Hindlimb muscle (tissue), 1 donor: Measurements from ENCODE around the gene RFX6. TPM values are rescaled to one million over a fixed set of nuclear protein-coding genes. Genes with fewer than 3 reads are reported as not detected.
A peak's percentile ranks its signal among the peaks of the same experiment; 100 is the strongest.
"Not testable (repeated sequence)": the region's sequence is repeated elsewhere in the genome, so short reads cannot be mapped to it uniquely, and the experiment has no call there.

ENCODE experiments used
- DNase-seq: peaks from one replicate; pipeline ENCODE4 v3.0.0-alpha.2; 2013
- polyA plus RNA-seq: library from polyadenylated mRNA; unstranded; fragments of 120-200 nt; gene quantifications from one replicate; pipeline ENCODE4 v1.2.1, GENCODE V29; 2013; ENCODE audit not compliant: insufficient read length

RFX6 gene, protein sequence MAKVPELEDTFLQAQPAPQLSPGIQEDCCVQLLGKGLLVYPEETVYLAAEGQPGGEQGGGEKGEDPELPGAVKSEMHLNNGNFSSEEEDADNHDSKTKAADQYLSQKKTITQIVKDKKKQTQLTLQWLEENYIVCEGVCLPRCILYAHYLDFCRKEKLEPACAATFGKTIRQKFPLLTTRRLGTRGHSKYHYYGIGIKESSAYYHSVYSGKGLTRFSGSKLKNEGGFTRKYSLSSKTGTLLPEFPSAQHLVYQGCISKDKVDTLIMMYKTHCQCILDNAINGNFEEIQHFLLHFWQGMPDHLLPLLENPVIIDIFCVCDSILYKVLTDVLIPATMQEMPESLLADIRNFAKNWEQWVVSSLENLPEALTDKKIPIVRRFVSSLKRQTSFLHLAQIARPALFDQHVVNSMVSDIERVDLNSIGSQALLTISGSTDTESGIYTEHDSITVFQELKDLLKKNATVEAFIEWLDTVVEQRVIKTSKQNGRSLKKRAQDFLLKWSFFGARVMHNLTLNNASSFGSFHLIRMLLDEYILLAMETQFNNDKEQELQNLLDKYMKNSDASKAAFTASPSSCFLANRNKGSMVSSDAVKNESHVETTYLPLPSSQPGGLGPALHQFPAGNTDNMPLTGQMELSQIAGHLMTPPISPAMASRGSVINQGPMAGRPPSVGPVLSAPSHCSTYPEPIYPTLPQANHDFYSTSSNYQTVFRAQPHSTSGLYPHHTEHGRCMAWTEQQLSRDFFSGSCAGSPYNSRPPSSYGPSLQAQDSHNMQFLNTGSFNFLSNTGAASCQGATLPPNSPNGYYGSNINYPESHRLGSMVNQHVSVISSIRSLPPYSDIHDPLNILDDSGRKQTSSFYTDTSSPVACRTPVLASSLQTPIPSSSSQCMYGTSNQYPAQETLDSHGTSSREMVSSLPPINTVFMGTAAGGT
- not detected for polyA plus RNA-seq

DNA sequence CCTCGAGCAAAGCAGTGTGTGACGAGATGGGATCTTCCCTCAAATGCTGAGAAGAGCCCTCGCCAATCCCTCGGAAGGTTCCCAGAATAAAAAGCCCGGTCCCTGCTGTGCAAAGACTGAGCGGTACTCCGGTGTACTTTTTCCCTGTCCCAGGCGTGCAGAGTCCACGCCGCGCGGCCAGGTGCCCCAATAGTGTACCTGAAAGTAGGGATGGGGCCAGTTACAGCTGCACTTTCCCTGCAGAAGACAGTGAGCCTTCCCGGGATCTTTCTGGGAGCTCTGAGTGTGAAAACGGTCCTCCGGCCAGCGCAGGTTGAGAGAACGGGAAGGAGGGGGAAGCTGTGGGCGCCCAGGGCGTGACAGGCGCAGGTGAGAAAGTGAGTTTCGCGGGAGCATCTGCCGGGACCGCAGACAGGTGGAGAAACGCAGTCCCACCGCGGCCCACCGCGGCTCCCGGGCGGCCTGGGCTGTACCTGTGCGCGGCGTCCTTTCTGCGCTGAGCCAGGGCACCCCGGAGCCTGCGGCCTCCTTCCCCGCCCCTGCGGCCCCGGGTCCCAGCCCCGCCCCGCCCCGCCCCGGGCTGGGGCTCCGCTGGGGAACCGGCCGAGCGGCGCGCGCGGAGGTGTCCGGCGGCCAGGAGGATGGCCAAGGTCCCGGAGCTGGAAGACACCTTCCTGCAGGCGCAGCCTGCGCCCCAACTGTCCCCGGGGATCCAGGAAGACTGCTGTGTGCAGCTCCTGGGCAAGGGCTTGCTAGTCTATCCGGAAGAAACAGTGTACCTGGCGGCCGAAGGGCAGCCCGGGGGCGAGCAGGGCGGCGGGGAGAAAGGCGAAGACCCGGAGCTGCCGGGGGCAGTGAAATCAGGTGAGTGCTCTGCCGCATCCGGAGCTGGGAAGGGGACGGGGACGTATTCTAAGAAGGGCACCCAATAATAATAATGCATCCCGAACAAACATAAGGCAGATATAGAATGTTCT is at the start of gene RFX6:
Gene RFX6, plus strand, starts transcription at position 608 of the 977 bp plus-strand sequence. Its CDS starts 34 bp downstream, at position 642.
- DNase-seq: no peak

DNA sequence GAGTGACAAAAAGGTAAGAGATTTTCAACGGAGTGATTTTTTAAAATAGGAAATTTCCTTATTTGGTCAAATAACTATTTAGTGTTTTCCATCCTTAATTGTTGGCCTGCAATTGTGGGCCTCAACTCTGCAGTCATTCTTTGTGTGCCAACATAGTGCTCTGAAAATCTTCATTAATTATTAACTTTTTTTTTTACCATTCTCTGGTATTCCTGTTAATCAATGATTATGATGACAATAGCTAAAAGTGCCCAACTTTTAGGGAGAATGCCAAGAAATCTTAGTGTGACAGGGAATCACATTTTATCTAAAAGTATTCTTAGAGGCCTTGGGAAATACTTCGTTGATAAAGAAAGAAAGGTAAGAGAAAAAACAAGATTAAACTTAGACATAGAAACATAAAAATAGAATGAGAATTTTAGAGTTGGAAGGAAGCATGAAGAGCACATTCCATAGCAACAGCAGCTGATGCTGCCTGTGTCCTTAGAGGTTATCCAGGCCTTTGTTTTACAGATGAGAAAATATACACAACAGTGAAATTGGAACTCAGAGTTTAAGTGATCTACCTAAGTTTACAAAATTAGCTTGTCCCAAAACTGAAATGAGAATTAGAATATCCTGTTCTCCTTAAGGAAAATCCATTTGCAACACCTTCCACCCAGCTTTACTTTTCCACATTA is 49.3 kb upstream of the RFX6 start:
- no peak for DNase-seq

DNA sequence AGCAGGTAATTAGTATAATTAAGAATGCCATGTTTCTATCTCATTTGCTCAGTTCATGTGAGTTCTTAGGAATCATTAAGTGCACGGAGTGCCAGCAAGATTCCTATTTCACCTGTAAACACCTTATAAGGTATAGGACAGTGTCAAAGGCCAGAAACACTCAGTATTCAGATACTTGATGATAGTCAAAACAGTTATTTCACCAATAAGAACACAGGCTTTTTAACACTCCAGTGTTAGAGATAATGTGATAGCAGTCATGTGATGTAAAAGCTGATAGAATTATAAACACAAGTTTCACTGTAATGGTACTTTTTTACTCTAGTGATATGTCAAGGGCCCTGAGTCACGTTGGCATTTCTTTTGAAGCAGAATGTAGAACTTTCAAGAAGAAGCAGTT is 48.1 kb upstream of the RFX6 start, which contains the start of gene GPRC6A:
Gene GPRC6A, minus strand, starts transcription at position 101 of the 400 bp plus-strand sequence. Its CDS starts 70 bp downstream, at position 31.
- no peak for DNase-seq

DNA sequence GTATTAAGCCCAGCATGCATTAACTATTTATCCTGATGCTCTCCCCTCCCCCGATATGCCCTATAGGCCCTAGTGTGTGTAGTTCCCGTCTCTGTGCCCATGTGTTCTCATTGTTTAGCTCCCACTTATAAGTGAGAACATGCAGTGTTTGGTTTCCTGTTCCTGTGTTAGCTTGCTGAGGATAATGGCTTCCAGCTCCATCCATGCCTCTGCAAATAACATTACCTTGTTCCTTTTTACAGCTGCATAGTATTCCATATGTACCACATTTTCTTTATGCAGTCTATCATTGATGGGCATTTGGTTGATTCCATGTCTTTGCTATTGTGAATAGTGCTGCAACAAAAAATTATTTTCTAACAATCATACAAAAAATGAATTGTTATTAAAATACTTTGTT is 42.5 kb upstream of the RFX6 start:
- DNase-seq: not testable (repeated sequence)

DNA sequence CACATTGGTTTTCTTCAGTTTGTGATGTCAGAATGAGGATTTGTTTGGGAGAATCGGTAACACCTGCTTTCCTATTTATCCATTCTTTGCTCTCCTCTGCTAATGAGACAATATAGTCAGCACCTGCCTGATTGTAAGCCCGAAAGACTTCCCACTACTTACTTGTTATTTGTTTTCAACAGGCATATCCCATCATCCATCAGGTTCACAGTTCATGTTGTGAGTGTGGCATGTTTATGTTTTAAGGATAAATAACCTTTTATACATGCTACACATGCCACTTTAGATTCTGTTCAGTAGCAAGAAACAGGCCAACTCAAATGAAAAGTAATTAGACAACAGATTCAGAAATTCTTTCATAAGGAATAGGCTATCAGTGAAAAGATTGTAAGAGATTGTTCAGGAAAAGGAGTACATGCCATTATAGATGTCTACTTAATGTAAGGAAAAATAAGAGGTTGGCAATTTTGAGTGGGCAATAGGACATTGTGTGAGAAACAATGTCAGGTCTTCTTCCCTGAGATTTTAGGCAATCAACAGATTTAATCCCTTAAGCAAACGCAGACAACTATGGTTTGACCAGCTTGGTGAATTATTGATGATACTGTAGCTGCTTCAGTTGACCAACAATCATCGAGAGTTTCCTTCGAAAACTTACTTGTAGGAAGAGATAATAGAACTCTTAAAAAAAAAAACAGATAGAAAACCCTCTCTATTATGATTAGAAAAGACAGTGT is 40.3 kb upstream of the RFX6 start:
- DNase-seq: no peak

DNA sequence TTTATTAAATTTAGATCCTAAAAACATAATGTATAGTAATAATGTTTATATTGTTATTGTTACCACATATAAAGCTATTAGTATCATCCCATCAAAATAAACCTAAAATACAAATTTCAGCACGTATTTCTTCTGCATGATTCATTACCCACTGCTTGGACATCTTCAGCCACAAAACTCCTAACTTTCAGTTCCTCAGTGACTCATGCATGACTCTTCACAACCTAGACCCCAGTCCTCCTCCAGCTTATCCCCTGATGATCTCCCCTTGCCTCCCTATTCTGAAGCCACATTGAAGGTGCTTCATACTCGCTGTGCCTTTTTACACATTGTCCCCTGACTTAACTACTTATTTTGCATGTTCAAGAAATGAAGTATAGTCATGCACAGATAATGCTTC is 37.0 kb upstream of the RFX6 start:
- no peak for DNase-seq

DNA sequence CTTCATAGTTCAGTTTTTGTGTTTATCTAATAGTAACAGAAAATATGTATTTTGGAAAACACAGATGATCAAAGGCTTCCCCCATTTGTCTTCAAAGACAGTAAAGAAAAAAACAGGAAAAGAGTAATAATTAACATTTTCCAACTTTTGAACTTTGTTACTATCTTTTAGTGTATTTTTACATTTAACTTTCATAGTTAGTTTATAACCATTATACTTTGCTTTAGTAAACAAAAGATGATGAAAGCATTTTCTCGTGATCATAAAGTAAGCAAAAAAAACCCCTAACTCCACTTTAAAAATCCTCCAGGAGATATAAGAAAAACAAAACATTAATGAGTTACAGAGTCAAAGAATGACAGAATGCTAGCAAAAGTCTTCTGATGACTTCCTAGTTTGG is 34.6 kb upstream of the RFX6 start:
- no peak for DNase-seq

DNA sequence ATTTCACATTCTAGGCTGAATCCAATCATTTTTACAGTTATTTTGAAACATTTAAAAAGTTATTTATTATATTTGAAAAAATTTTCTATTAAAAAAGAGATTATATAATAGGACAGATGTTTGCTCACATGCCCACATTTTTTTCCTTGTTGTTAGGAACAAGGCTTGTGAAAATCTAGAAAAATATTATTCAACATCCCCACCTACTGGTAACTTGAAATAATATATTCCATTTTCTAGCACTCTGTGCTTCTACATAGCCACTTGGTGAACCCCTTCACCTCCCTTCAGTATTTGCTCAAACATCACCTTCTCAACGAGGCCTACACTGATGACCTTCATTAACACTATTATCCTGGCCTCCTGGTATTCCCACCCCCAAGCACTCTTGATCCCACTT is 29.8 kb upstream of the RFX6 start:
- DNase-seq: peak; percentile 4

DNA sequence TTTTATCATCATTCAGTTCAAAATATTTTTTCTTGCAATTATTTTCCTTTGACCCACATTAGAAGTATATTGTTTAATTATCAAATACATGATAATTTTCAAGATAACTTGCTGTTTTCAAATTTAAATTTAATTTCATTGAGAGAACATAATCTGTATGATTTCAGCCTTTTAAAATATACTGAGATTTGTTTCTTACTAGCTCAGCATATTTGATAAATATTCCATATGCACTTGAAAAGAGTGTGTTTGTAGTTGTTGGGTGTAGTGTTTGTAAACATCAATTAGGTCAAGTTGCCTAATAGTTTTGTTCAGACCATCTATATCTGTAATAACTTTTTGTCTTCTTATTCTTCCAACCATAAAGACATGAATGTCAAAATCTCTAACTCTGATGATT is 19.0 kb upstream of the RFX6 start:
- no peak for DNase-seq

DNA sequence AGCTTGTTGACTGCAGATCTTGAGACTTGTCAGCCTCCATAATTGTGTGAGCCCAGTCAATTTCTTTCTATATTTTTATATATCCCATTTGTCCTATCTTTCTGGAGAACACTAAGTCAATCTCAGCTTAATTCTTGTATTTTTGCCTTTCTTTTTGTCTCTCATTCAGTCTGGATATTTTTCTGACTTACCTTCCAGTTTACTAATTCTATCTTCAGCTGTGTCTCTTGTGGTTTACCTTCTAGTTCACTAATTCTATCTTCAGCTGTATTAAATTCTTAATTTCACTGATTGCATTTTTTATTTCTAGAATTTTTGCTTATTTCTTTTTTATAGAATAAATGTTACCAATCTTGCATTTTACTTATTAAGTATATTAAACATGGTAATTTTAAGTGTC is 17.8 kb upstream of the RFX6 start:
- no peak for DNase-seq

DNA sequence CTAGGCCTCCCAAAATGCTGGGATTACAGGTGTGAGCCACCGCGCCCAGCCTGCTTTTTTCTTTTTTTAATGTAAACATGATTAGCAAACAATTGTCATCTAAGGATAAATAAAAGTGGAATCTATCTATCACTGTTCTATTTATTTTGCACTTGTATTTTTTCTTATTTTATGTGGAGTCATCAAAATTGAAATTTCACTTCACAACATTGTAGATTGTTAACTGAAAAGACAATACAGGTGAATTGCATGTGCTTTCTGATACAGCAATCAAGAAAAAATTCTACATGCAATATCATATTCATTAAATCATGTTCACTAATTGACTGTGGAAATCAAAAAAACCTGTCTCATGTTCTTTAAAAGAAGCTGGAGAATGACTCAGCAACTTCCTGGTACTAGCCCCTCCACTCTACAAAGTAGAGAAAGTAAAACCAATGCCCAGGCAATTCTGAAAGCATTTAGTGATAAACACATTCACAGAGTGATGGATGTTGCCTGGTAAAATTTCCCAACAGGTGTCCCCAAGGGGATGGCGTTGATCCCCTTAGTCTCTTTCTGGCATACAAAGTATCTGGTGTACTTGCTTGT is 10.7 kb upstream of the RFX6 start:
- no peak for DNase-seq

DNA sequence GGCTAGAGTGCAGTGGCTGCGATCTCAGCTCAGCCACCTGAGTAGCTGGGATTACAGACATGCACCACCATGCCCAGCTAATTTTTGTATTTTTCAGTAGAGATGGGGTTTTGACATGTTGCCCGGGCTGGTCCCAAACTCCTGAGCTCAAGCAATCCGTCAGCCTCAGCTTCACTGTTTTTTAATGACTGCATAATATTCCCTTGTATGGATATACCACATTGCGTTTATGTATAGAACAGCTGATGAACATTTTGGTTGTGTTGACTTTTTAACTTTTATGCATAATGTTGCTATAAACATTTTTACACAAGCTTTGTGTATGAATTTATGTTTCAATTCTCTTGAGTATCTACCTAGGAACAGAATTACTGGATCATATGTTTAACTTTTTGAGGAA is 4.3 kb upstream of the RFX6 start:
- no peak for DNase-seq

DNA sequence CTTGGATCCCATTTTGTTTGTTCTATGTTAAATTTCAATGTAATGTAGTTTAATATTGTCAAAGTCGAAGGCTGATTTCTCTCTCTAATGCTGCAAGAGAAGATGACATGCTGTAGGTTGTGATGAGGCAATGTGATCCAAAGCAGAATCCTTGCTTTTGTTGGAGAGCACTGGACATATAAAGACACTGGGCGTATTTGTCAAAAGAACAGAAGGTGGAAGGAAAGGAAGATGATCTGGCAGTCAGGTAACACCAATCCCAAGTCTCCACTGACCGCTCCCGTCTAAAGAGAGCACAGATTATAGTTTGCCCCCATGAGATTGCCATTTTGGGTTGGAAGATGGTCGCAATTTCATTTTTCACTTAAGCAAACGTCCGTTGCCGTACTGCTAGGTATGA is 935 bp upstream of the RFX6 start:
- no peak for DNase-seq

DNA sequence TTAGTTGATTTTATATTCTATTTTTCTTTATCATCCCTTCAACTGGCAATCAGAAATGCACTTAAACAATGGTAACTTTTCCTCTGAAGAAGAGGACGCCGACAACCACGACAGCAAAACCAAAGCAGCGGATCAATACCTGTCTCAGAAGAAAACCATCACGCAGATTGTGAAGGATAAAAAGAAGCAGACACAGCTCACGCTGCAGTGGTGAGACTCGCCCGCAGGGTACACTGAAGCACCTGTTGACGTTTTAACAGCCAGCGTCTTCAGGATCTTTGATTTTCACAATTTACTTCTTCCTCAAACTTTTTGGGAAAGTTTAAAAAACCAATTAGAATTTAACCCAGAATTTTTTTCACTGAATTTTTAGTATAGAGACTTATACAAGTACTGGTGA is 701 bp downstream of the RFX6 start:
- no peak for DNase-seq

DNA sequence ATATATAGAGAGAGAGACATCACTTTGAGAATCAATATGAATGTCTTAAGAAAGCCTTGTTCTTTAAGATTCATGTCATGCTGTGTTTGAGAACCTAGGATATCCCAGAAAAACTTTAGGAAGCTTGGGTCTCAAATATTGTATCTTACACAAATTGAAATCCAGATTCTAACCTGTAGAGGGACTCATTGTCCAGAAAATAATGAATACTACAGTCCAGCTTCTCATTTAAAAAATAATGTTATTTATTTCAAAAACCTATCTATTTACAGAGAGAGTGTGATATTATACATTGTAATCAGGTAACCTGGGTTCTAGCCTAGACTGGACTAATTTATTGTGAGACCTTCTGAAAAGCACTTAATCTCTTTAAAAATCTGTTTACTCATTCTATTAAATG is 4.2 kb downstream of the RFX6 start:
- DNase-seq: no peak

DNA sequence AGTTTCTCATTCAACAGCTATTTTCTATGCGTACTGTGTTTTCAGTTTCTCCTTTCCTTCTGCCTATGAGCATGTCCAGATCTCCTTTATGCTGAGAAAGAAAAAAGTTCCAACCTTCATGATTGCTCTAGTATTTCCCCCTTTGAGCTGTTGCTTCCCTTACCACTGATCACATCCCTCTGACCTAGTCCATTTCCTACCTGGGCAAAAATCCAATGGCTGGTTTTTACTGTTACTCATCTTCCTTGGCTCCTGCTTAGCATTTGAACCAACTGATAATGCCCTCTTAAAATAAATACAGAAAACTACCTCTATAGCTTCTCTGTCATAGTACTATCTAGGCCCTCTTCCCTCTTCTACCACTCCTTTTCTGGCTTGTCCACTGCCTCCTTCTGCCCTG is 6.0 kb downstream of the RFX6 start:
- no peak for DNase-seq

DNA sequence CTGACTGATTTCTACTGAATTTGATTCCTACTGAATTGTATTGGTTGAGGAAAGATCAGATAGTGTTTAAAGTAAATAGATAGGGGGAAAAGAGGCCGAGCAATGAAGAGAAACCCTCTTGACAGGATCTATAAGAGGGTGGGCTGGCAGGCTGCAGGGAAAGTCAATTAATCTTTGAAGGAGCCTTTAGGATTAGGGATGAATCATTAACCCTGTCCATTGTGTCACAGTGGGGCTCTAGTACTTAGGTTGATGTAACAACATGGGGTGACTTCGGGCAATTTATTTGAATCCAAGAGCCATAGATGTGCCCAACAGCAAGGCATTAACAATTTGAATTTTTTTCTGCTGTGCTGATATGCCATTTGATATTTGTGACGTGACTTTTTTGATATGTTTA is 7.5 kb downstream of the RFX6 start:
- DNase-seq: no peak

DNA sequence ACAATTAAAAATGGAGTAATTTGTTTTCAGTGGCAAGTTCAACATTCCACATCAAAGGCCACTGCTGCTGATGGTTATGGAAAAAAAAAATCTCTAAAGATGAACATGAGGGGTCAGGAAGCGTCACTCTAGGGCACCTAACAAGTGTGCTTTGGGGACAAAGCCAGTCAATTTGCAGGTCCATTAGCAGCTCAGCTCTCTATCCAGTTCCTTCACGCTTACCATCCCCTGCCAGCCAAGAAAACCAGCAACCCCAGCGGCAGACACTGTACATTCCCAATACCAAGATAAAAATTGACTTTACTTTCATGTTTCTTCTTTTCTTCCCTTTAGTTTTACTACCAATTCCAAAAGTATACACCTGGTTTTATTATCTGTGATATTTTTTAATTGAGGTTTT is 10.1 kb downstream of the RFX6 start:
- DNase-seq: no peak

DNA sequence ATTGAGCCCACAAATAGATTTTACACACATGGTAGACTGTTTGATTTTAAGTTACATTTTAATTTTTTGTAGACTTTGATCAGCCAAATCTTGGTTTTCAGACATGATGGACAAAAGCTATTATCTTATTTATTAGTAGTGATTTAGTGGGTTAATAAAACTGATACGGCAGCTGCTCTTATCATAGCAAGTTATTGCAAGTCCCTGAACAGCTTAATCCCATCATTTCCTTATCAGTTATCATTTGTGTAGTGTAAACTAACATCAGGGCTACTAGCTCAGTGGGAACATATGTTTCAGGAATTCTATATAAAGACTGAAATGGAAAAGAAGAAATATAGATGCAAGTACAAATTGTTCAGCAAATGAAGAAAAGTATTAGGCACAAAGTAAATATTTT is 10.9 kb downstream of the RFX6 start:
- DNase-seq: no peak

DNA sequence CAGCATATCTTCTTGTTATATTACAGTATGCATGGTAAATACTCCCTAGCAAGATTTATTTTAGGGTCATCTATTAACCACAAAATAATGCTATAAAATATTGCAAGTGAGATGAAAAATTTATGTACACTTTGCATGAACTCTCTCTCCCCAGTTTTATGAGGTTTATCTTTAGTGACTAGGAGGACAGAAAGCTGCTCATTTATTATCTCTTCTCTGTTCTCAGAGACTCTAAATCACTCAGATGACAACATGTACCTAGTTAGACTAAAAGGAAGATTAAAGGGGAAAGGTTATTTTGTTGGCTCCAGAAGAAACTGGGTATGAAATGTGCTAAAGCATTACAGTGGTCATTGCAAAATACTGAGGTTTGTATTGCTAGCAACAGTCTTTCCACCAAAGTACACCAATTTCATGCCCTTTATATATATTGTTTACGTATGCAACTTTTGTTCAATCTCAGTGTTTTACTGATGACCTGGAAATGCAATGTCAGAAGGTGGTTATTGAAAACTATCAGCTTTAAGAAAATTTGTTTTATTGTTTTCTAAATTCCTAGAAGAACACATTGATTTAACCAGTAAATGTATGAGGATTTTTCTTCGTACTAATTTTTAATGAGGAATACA is 11.8 kb downstream of the RFX6 start:
- no peak for DNase-seq
